BJ (cell line): ENCODE measurements around the gene PDP2. TPM values are rescaled to one million over a fixed set of nuclear protein-coding genes. Genes with fewer than 3 reads are reported as not detected.

Experiments used
- CTCF ChIA-PET: fragments of 350-600 bp; formaldehyde crosslinking; extraction: SDS; loops from one replicate; lab custom pipeline; 2021; ENCODE audit warnings: antibody characterized with exemption, inconsistent platforms; lab: Yijun Ruan, JAX
- POLR2A ChIA-PET: fragments of 300-600 bp; sonication (Branson Sonifier 250); formaldehyde crosslinking; extraction: SDS; loops from one replicate; lab custom pipeline; 2021; ENCODE audit warnings: antibody characterized with exemption; lab: Charles Lee
- DNase-seq: peaks from one replicate; pipeline ENCODE4 v3.0.0-alpha.2; 2011; ENCODE audit warnings: low read depth
- H3K27me3 ChIP-seq: 2 replicates; pipeline ENCODE4 v1.6.0; 2011; ENCODE audit warnings: low read length; ENCODE audit not compliant: control insufficient read depth, insufficient read depth
- H3K36me3 ChIP-seq: 2 replicates; pipeline ENCODE4 v1.5.1; 2011; ENCODE audit warnings: low read length; ENCODE audit not compliant: control insufficient read depth, insufficient read depth
- H3K4me3 ChIP-seq: 2 replicates; pipeline ENCODE4 v1.5.1; 2011; ENCODE audit warnings: low read depth, mild to moderate bottlenecking, control low read depth, low read length
- CTCF ChIP-seq: IDR thresholded peaks from 2 replicates; pipeline ENCODE4 v1.5.1; 2011; ENCODE audit warnings: low read depth, mild to moderate bottlenecking, control low read depth, inconsistent platforms, low read length, moderate library complexity; ENCODE audit not compliant: insufficient read depth
- polyA plus RNA-seq: library from polyadenylated mRNA; depleted of rRNA; stranded (reverse); fragments of >200 nt; gene quantifications from 2 replicates; pipeline ENCODE4 v1.2.3, GENCODE V29; 2011; rRNA removed

Gene PDP2
- polyA plus RNA-seq, 1 experiment, result 10.3 TPM

- POLR2A ChIA-PET, result no interaction called here
- Histone ChIP-seq H3K27me3 (no peaks in the 10 kb centered on the region), H3K36me3 (peaks cover 35% of the 10 kb centered on the region), H3K4me3 (no peak overlapping the region)
- no peak for DNase-seq
- CTCF ChIA-PET, result interaction anchor here (0.6 to 1.5 kb wide), 4 partner anchors 10 to 160 kb away, joined by 3 to 4 read pairs (median 4); no protein-coding TSS in a partner anchor
- TF ChIP-seq CTCF, result no peak
Measured at GRCh38 chr16:66936889-66937554, 56.7 kb downstream of the PDP2 start.

- no peak for TF ChIP-seq CTCF
- H3K4me3 ChIP-seq, result no peak overlapping the region
- peaks cover 34% of the 10 kb centered on the region for H3K36me3 ChIP-seq
- ChIA-PET POLR2A (no interaction called here), CTCF (interaction anchor here (0.7 to 1.3 kb wide), 3 partner anchors 10 kb away, joined by 3 to 6 read pairs (median 4); no protein-coding TSS in a partner anchor)
- no peaks in the 10 kb centered on the region for H3K27me3 ChIP-seq
- DNase-seq, result no peak
Measured at GRCh38 chr16:66937725-66938337, 57.5 kb downstream of the PDP2 start.

GRCh38 chr16:66939366-66939765, 59.1 kb downstream of the PDP2 start:
- CTCF ChIA-PET, result interaction anchor here (1.0 to 1.2 kb wide), 3 partner anchors 11 to 44 kb away, joined by 3 read pairs; no protein-coding TSS in a partner anchor
- no peaks in the 10 kb centered on the region for H3K27me3 ChIP-seq
- POLR2A ChIA-PET, result no interaction called here
- peaks cover 37% of the 10 kb centered on the region for H3K36me3 ChIP-seq
- no peak for TF ChIP-seq CTCF
- H3K4me3 ChIP-seq, result no peak overlapping the region
- no peak for DNase-seq

GRCh38 chr16:66940236-66940635, 59.9 kb downstream of the PDP2 start:
- H3K36me3 ChIP-seq, result peaks cover 37% of the 10 kb centered on the region
- no peak for TF ChIP-seq CTCF
- ChIA-PET POLR2A (no interaction called here), CTCF (interaction anchor here (1.2 kb wide), 1 partner anchor 14 kb away, joined by 3 read pairs; no protein-coding TSS in a partner anchor)
- DNase-seq, result no peak
- H3K27me3 ChIP-seq, result no peaks in the 10 kb centered on the region
- H3K4me3 ChIP-seq, result no peak overlapping the region

Other genes with a start within 250 kb of the PDP2 start
- gene CMTM4, start 183.8 kb upstream of the PDP2 start, polyA plus RNA-seq, result 24.8 and 28.0 TPM in 2 replicates
- gene DYNC1LI2, start 128.9 kb upstream of the PDP2 start, polyA plus RNA-seq, result 82.0 and 82.8 TPM in 2 replicates
- gene TERB1, start 78.9 kb upstream of the PDP2 start, polyA plus RNA-seq, result 0.07 TPM in 1 of 2 replicates, not detected in the other
- gene NAE1, start 49.5 kb upstream of the PDP2 start, polyA plus RNA-seq, result 27.3 and 43.6 TPM in 2 replicates
- not detected in 2 replicates for gene CA7, start 36.1 kb upstream of the PDP2 start, polyA plus RNA-seq
- gene CDH16, start 38.4 kb downstream of the PDP2 start, polyA plus RNA-seq, result not detected in 2 replicates
- 1.8 and 3.8 TPM in 2 replicates for gene RRAD, start 45.0 kb downstream of the PDP2 start, polyA plus RNA-seq
- gene CIAO2B, start 53.9 kb downstream of the PDP2 start, polyA plus RNA-seq, result 155 and 171 TPM in 2 replicates
- 23.8 and 33.3 TPM in 2 replicates for gene CES2, start 55.0 kb downstream of the PDP2 start, polyA plus RNA-seq
- 0.07 and 0.13 TPM in 2 replicates for gene CES3, start 80.8 kb downstream of the PDP2 start, polyA plus RNA-seq
- gene CES4A, start 108.1 kb downstream of the PDP2 start, polyA plus RNA-seq, result 3.6 and 4.5 TPM in 2 replicates
- 14.7 and 28.4 TPM in 2 replicates for gene CBFB, start 148.6 kb downstream of the PDP2 start, polyA plus RNA-seq
- gene PHAF1, start 229.4 kb downstream of the PDP2 start, polyA plus RNA-seq, result 20.8 and 27.7 TPM in 2 replicates